PC-9 (cell line): ENCODE data around the gene CDYL2.

Experiments used
- CTCF ChIP-seq: fragments of 200-600 bp; sonication (generic); conservative IDR thresholded peaks from 2 replicates; pipeline ENCODE4 v1.6.1; 2017; ENCODE audit warnings: mixed run types, antibody characterized with exemption, mild to moderate bottlenecking, moderate library complexity
- EZH2 ChIP-seq: fragments of 200-600 bp; sonication (generic); IDR thresholded peaks from 2 replicates; pipeline ENCODE4 v1.8.0; 2017; ENCODE audit warnings: antibody characterized with exemption, low read depth

DNA sequence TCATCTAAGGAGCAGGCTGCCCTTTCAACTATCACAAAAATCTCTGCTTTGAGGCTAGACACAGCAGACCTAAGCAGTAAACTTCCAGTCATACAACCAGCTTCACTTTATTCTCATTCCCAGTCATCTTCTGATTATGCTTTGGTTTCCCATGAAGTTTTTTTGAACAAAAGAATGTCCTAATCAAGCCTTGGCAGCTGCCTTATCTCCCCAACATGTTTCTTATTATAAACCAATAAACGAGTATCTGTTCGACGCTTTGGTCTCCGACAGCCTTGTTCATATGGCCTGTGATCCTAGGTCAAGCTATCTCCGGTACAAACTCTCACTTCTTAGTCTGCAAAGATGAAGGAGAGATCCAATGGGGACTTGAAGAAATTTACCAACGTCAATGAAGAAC lies 47.4 kb upstream of the CDYL2 start:
- TF ChIP-seq CTCF (no peak), EZH2 (no peak)
